D721Med (cell line): ENCODE measurements around the gene KRTAP4-11.
"Not testable (repeated sequence)": the region's sequence is repeated elsewhere in the genome, so short reads cannot be mapped to it uniquely, and the experiment has no call there.

Experiments used
- DNase-seq: peaks from one replicate; pipeline ENCODE4 v3.0.0; 2011; ENCODE audit warnings: low spot score; ENCODE audit not compliant: insufficient read length
- FAIRE-seq: peaks from 2 replicates; lab custom pipeline; 2011; peaks lifted over from hg19 to GRCh38; lab: Jason Lieb, UNC
- CTCF ChIP-seq: IDR thresholded peaks from 2 replicates; pipeline ENCODE4 v1.5.1; 2012; ENCODE audit warnings: mild to moderate bottlenecking, control low read depth; ENCODE audit not compliant: insufficient read depth; ENCODE audit errors: missing control alignments

The KRTAP4-11 gene

GRCh38 chr17:41117846-41118386 is at the start of gene KRTAP4-11:
Gene KRTAP4-11 (minus strand): TSS chr17:41118373. CDS start chr17:41118315, 58 bp downstream.
- DNase-seq, FAIRE-seq: not testable (repeated sequence)

GRCh38 chr17:41167561-41167960 is 49.4 kb upstream of the KRTAP4-11 start:
- FAIRE-seq (no peak), DNase-seq (no peak)
- TF ChIP-seq CTCF = no peak

DNA sequence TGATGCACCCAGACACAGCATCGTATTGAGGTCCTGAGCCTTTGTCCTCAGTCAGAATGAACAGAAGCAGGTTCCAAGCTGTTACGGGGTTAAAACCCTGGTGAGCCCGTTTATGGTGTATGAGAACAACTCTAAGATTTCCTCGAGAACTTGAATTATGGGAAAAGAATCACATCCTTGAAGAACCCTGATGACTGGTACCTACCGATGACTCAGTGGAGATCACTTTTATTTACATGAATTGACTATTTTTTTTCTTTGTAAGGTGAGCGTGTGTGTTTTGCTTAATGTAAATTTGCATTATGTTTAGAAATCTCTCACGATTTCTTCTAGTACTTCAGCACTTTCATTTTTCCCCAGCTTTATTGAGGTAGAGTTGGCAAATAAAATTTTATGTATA is 45.7 kb upstream of the KRTAP4-11 start:
- DNase-seq = no peak
- TF ChIP-seq CTCF = no peak
- no peak for FAIRE-seq

- no peak for TF ChIP-seq CTCF
- no peak for FAIRE-seq
- no peak for DNase-seq
Observed at GRCh38 chr17:41160648-41161047, 42.5 kb upstream of the KRTAP4-11 start, which contains the start of gene KRTAP4-4. Gene KRTAP4-4 (minus strand): TSS chr17:41160748. CDS start chr17:41160691, 57 bp downstream.

- not testable (repeated sequence) for FAIRE-seq, DNase-seq
Observed at GRCh38 chr17:41160190-41160589, 42.0 kb upstream of the KRTAP4-11 start.

DNA sequence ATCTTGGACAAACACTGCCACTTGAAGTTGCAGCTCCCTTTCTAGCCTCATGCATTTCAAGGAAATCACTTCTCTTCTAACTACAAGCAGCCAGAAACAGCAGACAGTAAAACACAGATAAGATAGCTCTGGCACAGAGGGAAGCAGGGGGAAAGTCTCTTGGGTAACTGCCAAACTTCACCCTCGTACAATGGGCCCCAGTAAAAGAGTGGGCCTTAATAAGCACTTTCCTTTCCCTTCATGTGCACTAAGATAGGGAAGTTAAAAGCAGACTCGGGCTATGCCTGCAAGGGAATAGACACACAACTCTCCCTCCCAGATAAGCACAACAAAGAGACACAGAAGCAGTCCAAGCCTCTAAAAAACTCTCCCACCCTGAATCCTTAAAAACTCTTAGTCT is 35.7 kb upstream of the KRTAP4-11 start:
- FAIRE-seq (no peak), DNase-seq (no peak)
- no peak for TF ChIP-seq CTCF

DNA sequence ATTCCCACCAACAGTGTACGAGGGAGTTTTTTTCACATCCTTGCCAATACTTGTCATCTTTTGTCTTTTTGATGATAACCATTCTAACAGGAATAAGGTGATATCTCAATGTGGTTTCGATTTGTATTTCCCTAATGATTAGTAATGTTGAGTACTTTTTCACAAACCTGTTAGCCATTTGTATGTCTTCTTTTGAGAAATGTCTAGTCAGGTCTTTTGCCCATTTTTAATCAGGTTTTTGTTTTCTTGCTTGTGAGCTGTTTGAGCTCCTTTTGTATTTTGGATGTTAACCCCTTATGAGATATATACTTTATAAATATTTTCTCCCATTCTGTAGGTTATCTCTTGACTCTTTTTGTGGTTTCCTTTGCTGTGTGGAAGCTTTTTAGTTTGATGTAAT is 33.4 kb upstream of the KRTAP4-11 start:
- DNase-seq (no peak), FAIRE-seq (no peak)
- TF ChIP-seq CTCF = no peak

- FAIRE-seq (no peak), DNase-seq (no peak)
Observed at GRCh38 chr17:41150026-41150425, 31.9 kb upstream of the KRTAP4-11 start.

More at GRCh38 chr17:41150026-41150425, 31.9 kb upstream of the KRTAP4-11 start:
- TF ChIP-seq CTCF = no peak
